Mammary epithelial cell (primary cell): ENCODE results near the gene ZBTB12.

Experiments used
- CTCF ChIP-seq, 2 donors: IDR thresholded peaks in 1 of 2; conservative IDR thresholded peaks in 1 of 2; 2 replicates each; pipeline ENCODE4 v1.5.1; 2011 to 2012; ENCODE audit warnings: inconsistent platforms in 2 of 2, low read length in 2 of 2, mild to moderate bottlenecking in 2 of 2, control low read depth in 1 of 2, low read depth in 1 of 2; ENCODE audit not compliant: insufficient read depth in 1 of 2; ENCODE audit errors: extremely low read depth in 1 of 2
- EZH2 ChIP-seq: IDR thresholded peaks from 2 replicates; pipeline ENCODE4 v1.6.1; 2012; ENCODE audit warnings: low read length, inconsistent platforms, borderline replicate concordance

- TF ChIP-seq CTCF (conservative IDR thresholded peaks at IDR 0.05 in 1 of 2, IDR thresholded peaks at IDR 0.05 in 1 of 2; ENCODE audit: extremely low read depth in 1 of 2, insufficient read depth in 1 of 2, low read depth in 1 of 2, low read length in 2 of 2), result no peak
- no peak for TF ChIP-seq EZH2
Measured at GRCh38 chr6:31858707-31859106, 43.2 kb downstream of the ZBTB12 start.
